Measurements from ENCODE around the gene ST3GAL6.

GRCh38 chr3:98843266-98843959 is 80.3 kb downstream of the ST3GAL6 start:
- TF ChIP-seq ZBTB8A (tag by site-specific recombination; IDR thresholded peaks at IDR 0.05), result no peak
- TF ChIP-seq CTCF (tag by site-specific recombination; IDR thresholded peaks at IDR 0.05), result no peak
- TF ChIP-seq ZNF335 (tag by site-specific recombination; conservative IDR thresholded peaks at IDR 0.05), result no peak
- no peak for TF ChIP-seq ZNF311 (tag by site-specific recombination; IDR thresholded peaks at IDR 0.05; ENCODE audit: borderline replicate concordance)
- no peak for TF ChIP-seq ZNF629 (tag by site-specific recombination; IDR thresholded peaks at IDR 0.05)
- no peak for TF ChIP-seq ZNF18 (tag by site-specific recombination; IDR thresholded peaks at IDR 0.05)
- no peak for TF ChIP-seq BCL6B (tag by site-specific recombination; IDR thresholded peaks at IDR 0.05)
- no peak for TF ChIP-seq PRDM10 (tag by site-specific recombination; IDR thresholded peaks at IDR 0.05)

All from HEK293 (cell line).